ENCODE results near the gene ETS2. TPM values are rescaled to one million over a fixed set of nuclear protein-coding genes. Genes with fewer than 3 reads are reported as not detected.

Gene ETS2
- total RNA-seq, 1 experiment from 2014 or later = 35.3 TPM

GRCh38 chr21:38841472-38841871 is 35.7 kb downstream of the ETS2 start:
- no peaks in the 10 kb centered on the region for H3K9me3 ChIP-seq (ENCODE audit: control insufficient read depth, low read depth, low read length)
- no peak overlapping the region for H3K4ac ChIP-seq (ENCODE audit: low read depth, low read length)
- H3K27me3 Mint-ChIP-seq (ENCODE audit: low read depth) = no peaks in the 10 kb centered on the region; the same call in 1 of the 2 replicates
- no peak overlapping the region for H3K18ac ChIP-seq (ENCODE audit: insufficient read length, low read depth, low read length)
- DNase-seq = no peak
- no peak overlapping the region for H3K23ac ChIP-seq (ENCODE audit: insufficient read length, low read depth, low read length)
- H2BK12ac ChIP-seq (ENCODE audit: insufficient read length, low read depth, low read length) = no peak overlapping the region
- no peaks in the 10 kb centered on the region for H3K4me1 ChIP-seq (ENCODE audit: insufficient read depth, low read length)
- H3K36me3 Mint-ChIP-seq (ENCODE audit: insufficient read depth in 1 of 3, low read depth in 3 of 3) = peaks cover 0 to 4% (median 0%) of the 10 kb centered on the region in 3 experiments; a peak in 2 of 7 replicates
- H2BK20ac ChIP-seq (ENCODE audit: low read depth, low read length, poor library complexity, severe bottlenecking) = no peak overlapping the region
- H3K4me3 Mint-ChIP-seq = no peak overlapping the region
- H4K5ac ChIP-seq (ENCODE audit: insufficient read length, low read depth, low read length) = no peak overlapping the region
- H3K4me2 ChIP-seq (ENCODE audit: insufficient read depth, insufficient read length, low read length) = no peak overlapping the region
- no peaks in the 10 kb centered on the region for H3K27me3 ChIP-seq (ENCODE audit: insufficient read depth, low read length)
- no peak overlapping the region for H4K91ac ChIP-seq (ENCODE audit: insufficient read length, low read depth, low read length)
- H3K4me1 Mint-ChIP-seq = no peaks in the 10 kb centered on the region
- H3K79me1 ChIP-seq (ENCODE audit: insufficient read depth, low read depth, low read length, poor library complexity, severe bottlenecking) = no peaks in the 10 kb centered on the region
- no peak overlapping the region for H3K27ac ChIP-seq (ENCODE audit: insufficient read length, low read depth, low read length)
- H3K27ac Mint-ChIP-seq = no peak overlapping the region
- no peak overlapping the region for H2AFZ ChIP-seq (ENCODE audit: low read length)
- no peak for TF ChIP-seq CTCF (conservative IDR thresholded peaks at IDR 0.05)
- H3K79me2 ChIP-seq (ENCODE audit: insufficient read depth, low read length) = no peaks in the 10 kb centered on the region
- peaks cover 0 to 7% of the 10 kb centered on the region in 2 experiments; a peak in 3 of 5 replicates for H3K9me3 Mint-ChIP-seq
- H4K20me1 ChIP-seq (ENCODE audit: control insufficient read depth, insufficient read depth, insufficient read length) = no peaks in the 10 kb centered on the region
- H3K23me2 ChIP-seq (ENCODE audit: insufficient read length, low read depth, low read length, poor library complexity, severe bottlenecking) = no peaks in the 10 kb centered on the region
- no peak overlapping the region for H4K8ac ChIP-seq (replicated peaks; ENCODE audit: insufficient read length, low read depth, low read length)
- H2BK120ac ChIP-seq (ENCODE audit: low read depth, low read length, poor library complexity, severe bottlenecking) = no peak overlapping the region
- no peak overlapping the region for H3K9ac ChIP-seq (ENCODE audit: extremely low read depth, insufficient read length, low read length)
- H2BK5ac ChIP-seq (ENCODE audit: insufficient read length, low read length) = no peak overlapping the region
- no peak overlapping the region for H3T11ph ChIP-seq (ENCODE audit: low read length)
- H2AK5ac ChIP-seq (ENCODE audit: insufficient read length, low read length) = no peak overlapping the region
- no CpG with 5 or more reads among the region's 2 CpGs for WGBS (ENCODE audit: extremely low coverage, insufficient read length, low lambda C conversion rate)
- no peak overlapping the region for H3K56ac ChIP-seq (ENCODE audit: insufficient read length, low read depth, low read length)
- H2BK15ac ChIP-seq (ENCODE audit: low read depth, low read length) = no peak overlapping the region
- no peak overlapping the region for H3K14ac ChIP-seq (ENCODE audit: insufficient read depth, low read length)

Data from H9 (cell line).